Stimulated activated CD8-positive, alpha-beta memory T cell treated with anti-CD3 and anti-CD28 coated beads, Interleukin-7, amount 100 ng/mL, for 48 hours (primary cell): Measurements from ENCODE around the gene KCNMA1.

Experiments used
- DNase-seq, 2 donors: peaks; one replicate each; pipeline ENCODE4 v3.0.0-alpha.2; 2020; ENCODE audit warnings: low read depth in 1 of 2; ENCODE audit errors: extremely low read depth in 1 of 2

KCNMA1 gene

GRCh38 chr10:77315496-77316129 is 322.0 kb downstream of the KCNMA1 start:
- no peak for DNase-seq

- no peak for DNase-seq
These were observed 324.4 kb downstream of the KCNMA1 start for GRCh38 chr10:77313066-77313750.

- no peak for DNase-seq
These were observed 326.4 kb downstream of the KCNMA1 start for GRCh38 chr10:77311186-77311585.

- no peak for DNase-seq
These were observed 327.2 kb downstream of the KCNMA1 start for GRCh38 chr10:77310288-77310840.

GRCh38 chr10:77309509-77309908 is 328.1 kb downstream of the KCNMA1 start:
- DNase-seq = no peak

- no peak for DNase-seq
These were observed 328.5 kb downstream of the KCNMA1 start for GRCh38 chr10:77309092-77309491.

- no peak for DNase-seq
These were observed 329.4 kb downstream of the KCNMA1 start for GRCh38 chr10:77308084-77308732.

GRCh38 chr10:77306666-77307065 is 330.9 kb downstream of the KCNMA1 start:
- no peak for DNase-seq

- DNase-seq = no peak
These were observed 331.7 kb downstream of the KCNMA1 start for GRCh38 chr10:77305650-77306632.

- no peak for DNase-seq
These were observed 333.4 kb downstream of the KCNMA1 start for GRCh38 chr10:77304192-77304591.

- no peak for DNase-seq
These were observed 336.3 kb downstream of the KCNMA1 start for GRCh38 chr10:77301305-77301730.

GRCh38 chr10:77300682-77301302 is 336.8 kb downstream of the KCNMA1 start:
- DNase-seq = no peak

GRCh38 chr10:77299320-77299719 is 338.3 kb downstream of the KCNMA1 start:
- DNase-seq = no peak

- no peak for DNase-seq
These were observed 340.2 kb downstream of the KCNMA1 start for GRCh38 chr10:77297393-77297739.

GRCh38 chr10:77296534-77297392 is 340.8 kb downstream of the KCNMA1 start:
- no peak for DNase-seq

- no peak for DNase-seq
These were observed 343.8 kb downstream of the KCNMA1 start for GRCh38 chr10:77293773-77294172.

GRCh38 chr10:77293347-77293746 is 344.3 kb downstream of the KCNMA1 start:
- no peak for DNase-seq

- DNase-seq = no peak
These were observed 345.8 kb downstream of the KCNMA1 start for GRCh38 chr10:77291596-77292505.
